ENCODE measurements around the gene KMO.

Gene KMO

DNA sequence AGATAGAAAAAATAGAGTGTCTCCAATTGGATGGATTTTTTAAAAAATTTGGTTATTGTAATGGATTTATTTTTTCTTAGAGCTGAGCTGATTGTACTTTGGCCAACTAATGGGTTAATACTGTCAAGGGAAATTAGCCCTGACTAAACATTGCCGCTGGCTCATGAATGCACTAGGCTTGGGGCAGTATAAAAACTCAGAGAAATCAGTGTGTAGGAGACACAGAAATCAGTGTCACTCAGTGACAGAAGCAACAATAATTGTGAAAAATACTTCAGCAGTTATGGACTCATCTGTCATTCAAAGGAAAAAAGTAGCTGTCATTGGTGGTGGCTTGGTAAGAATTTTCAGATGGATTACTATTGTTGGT, at the start of gene KMO:
Gene KMO (plus strand): TSS at position 217 of the 370 bp plus-strand sequence. CDS start 67 bp downstream, at position 284.
- no peak for DNase-seq

- no peak for DNase-seq
These were observed 49.4 kb upstream of the KMO start for GRCh38 chr1:241482761-241483250.

- no peak for DNase-seq
These were observed 47.0 kb upstream of the KMO start for GRCh38 chr1:241485145-241485544.

DNA sequence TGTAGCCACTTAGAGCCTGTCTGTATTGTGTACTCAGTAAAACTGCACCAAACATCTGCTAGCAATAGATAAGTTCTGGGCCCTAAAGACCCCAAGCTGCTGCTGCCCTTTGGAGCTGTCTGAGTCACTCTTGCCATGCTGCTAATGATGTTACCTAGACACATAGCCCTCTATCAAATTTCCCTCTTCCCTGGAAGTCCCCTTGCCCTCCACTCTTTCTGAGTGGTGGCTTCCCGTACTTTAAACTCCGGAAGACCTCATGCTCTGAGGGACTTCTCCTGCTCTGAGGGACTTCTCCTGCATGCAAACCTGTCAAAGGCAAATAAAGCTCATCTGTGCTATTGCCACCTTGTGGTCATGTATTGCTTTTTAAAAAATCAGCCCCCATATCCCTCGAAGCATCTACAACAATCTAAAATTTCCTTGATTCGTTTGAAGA, 46.6 kb upstream of the KMO start:
- no peak for DNase-seq

- DNase-seq: no peak
These were observed 43.4 kb upstream of the KMO start for GRCh38 chr1:241488739-241489138.

DNA sequence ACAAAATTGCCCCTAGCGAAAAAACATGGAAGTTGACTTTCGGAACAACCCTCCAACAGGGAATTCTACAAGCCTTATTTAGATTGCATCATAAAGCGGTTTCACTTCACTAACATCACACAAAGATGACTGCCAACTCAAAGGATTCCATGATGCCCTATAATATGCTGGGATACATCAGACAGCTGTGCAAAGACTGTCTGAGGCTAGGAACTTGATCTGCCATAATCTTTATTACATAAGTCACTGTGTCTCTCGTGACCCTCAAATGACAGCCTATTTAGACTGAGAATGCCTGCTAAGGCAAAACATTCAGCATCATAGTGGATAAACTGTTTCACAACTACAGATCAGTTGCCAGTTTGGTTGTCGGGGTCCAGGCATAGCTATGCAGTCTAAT, 36.4 kb upstream of the KMO start:
- DNase-seq: no peak

DNA sequence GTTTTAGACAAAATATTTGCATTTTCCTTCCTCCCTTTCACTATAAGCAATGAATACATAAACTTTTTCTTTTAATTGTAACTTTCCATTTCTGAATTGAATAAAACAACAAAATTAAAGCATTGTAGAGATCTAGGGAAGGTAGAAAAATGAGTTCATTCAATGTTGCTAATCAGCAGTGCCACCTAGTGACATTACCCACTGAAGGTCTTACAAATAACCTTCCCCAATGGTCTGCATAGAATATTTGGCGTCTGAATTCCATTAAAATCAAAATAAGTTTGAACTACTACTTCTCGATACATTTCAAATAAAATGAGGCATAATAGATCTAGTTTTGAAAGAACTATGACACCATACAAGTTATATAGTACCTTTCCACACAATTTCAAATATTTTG, 32.3 kb upstream of the KMO start:
- DNase-seq: no peak

DNA sequence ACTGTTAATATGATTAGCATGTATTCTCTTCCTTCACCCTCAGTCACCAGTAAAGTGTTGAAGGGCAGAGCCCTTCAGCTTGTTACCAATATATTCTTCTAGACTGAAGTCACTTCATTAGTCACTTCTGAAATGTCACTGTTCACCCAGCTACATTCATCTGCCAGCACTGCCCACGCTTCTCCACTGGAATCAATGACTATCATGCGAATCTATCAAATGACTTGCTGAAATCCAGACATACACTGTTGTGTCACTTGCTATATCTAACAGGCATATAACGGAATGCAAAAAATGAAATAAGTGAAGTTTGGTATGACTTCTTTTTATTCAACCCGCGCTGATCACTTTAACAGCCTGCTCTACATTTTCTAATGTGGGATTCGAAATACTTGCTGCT, 28.7 kb upstream of the KMO start:
- no peak for DNase-seq

- DNase-seq: no peak
These were observed 24.9 kb upstream of the KMO start for GRCh38 chr1:241507189-241507863.

DNA sequence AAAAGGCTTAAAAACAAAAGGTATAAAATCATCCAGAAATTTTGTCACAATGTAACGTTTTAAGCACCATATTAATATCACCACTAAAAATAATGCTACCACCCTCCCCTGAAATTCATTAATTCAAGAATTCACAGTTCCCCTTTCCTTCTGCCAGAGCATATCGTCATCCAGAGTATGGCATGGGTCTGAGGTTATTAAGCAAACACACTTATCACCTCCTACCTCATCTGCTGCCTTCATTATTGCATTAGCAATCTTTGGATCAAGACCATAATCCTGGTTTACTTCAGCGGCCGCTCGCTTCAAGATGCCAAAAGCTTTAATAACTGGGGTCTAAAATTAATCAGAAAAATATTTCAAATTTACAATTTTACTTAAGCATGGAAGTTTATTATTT, 18.8 kb upstream of the KMO start:
- DNase-seq: no peak

DNA sequence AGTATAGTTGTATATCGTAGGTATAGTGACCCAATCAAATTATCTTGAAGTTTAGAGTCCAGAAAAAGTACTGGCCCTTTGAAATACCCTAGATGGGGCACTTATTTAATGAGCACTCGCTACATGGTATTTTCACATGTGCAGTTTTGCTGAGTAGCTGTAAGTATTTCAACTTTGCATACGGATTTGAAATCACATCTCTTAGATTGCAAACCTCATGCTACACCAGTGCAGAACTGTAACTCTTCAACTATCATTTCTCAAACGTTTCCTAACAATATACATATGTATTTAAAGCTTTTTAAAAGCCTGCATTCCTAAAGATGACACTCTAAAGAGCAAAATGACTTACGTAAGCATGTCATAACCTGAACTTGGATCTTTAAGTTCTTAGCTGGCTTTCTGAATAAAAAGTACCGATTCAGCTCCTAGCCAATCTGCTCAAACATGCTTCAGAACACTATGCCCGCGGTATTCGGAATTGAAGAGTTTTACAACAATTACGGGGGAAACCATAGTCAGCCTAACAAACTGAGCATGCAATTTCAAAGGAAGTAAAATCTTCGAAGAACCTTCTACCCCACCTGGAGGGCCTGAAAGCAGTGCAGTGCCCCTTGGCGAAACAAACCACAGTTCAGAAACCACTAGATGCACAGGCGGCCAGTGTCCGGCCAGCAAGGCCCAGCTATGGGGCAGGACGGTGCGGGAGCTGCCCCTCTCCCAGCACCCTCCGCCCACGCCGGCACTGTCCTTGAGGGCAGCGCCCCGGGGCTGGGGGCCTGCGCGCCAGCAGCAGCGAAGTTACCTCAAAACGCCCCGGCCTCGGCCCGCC, 13.5 kb upstream of the KMO start:
- DNase-seq: peak; percentile 13

DNA sequence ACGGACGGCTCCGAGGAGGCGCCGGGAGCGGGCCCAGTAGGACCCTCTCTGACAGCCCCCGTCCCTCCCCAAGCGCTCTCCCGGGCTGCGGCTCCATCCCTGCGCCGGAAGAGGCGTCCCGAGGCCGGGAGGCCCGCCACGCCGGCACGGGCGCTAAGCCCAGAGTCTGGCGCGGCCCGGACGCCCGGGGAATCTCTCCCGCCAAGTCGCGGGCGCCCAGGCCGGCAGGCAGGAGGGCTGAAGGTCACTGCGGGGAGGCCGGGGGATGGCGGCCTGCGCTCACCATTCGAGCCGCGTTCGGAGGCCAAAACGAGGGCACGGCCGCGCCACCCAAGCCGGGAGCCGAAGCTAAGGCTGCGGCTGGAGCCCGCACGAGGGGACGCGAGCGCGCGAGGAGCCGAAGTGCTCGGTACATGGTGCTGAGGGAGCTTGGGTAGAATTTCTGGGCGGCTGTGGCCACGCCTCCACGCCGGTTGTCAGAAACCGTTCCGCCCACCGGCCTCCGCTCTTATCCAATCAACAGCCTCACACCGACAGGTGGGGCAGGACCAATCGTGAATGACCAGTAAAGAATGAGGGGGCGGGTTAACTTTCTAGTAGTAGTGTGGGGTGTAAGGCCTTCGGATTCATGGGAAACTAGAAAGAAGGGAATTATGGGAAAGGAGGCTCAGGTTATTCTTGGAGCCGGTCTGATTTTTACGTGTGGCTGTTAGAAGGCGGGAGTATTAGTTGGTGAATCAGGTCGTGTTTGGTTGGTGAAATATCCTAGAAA, 12.7 kb upstream of the KMO start, which contains the start of gene FH:
Gene FH (minus strand): TSS at position 448 of the 772 bp plus-strand sequence. CDS start 33 bp downstream, at position 415.
- peak; percentile 93 for DNase-seq

- DNase-seq: no peak
These were observed 12.1 kb upstream of the KMO start for GRCh38 chr1:241520080-241520465.

GRCh38 chr1:241521718-241522117, 10.5 kb upstream of the KMO start:
- DNase-seq: no peak

- DNase-seq: no peak
These were observed 7.2 kb upstream of the KMO start for GRCh38 chr1:241525026-241525425.

GRCh38 chr1:241527146-241527545, 5.0 kb upstream of the KMO start:
- no peak for DNase-seq

DNA sequence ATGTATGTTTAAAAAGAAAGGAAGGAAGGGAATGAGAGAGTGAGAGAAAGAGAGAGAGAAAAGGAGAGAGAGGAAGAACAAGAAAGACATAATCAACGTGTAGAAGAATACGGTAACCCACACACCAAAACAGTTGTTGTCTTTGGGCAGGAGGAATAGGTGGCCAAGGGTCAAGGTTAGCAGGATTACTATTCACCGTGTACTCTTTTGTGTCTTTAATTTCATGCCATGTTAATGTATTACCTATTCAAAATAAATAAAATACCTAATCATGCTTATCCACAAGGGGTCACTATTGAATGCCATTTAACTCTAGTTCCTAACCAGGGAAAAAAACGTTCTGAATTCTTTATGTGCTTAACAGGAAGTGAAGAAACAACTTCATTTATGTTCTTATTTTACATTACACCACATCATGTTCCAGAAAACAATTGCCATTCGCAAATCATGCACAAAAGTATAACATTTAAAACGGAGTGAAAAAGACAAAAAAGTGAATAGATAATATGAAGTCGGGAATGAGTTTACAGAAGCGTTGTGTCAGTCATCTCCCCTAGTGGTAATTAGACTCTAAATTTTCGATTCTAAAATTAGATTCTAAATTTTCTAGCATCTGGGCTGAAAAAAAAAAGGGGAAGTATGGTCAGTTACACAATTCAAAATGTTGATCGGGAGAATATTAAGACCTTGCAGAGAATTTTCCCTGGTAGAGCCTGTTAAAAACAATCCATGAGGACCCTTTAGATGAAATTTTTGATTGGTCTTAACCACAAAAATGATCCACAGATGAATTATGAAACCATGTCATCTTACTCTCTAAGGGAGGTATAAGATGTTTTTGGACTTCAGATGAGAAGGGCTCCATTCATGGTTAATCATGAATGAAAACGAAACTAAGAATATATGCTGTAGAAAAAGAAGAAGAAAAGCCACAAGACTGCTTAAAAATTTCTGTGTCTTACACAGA, 700 bp upstream of the KMO start:
- DNase-seq: no peak

- DNase-seq: no peak
These were observed 686 bp downstream of the KMO start for GRCh38 chr1:241532864-241533263.

- no peak for DNase-seq
These were observed 1.3 kb downstream of the KMO start for GRCh38 chr1:241533326-241534115.

DNA sequence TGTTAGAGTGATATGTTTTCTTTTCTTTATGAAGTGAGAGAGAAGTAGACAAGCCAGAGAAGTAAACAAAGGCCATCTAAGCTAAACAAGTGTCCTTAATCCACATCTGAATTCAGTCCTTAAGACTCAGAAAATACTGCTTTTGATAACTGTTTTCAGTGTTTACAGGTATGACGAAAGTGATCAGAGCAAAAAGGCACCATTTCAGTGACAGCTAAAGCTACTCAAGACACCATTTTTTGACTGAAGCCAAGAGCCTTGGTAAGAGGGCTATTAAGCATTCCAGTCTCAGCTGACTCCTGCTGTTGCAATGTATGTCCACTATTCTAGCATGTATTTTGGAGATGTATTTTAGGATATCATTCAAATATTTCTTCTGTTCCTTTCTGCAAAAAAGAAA, 4.1 kb downstream of the KMO start:
- DNase-seq: no peak

DNA sequence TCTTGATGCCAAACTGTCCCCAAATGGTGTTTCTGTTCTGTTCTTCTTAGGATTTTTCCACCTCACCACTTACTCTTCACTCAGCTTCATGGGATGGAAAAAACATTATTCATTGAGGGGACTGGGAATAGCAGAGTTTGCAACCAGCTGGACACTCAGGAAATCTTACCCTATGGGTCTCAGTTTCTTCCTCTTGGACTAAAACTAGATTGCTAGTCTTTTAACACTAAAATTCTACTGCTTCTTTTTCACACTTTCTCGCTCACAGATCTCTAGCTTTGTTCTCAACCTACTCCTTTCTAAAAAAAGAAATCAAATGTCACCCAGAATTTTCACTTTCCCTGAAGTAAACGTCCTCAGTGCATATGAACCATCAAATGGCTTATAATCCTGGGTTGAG, 4.8 kb downstream of the KMO start:
- DNase-seq: no peak
